SK-N-SH (cell line): ENCODE measurements around the gene RRP15. TPM values are rescaled to one million over a fixed set of nuclear protein-coding genes. Genes with fewer than 3 reads are reported as not detected.

Experiments
- CTCF ChIA-PET: fragments of 300-600, 350-600 bp; formaldehyde crosslinking; extraction: SDS; loops from one replicate; lab custom pipeline; 2021; lab: Yijun Ruan, JAX
- POLR2A ChIA-PET: fragments of 350-600 bp; sonication (Branson Sonifier 250); formaldehyde crosslinking; extraction: SDS; loops from one replicate; lab custom pipeline; 2020; ENCODE audit warnings: antibody characterized with exemption, inconsistent platforms; lab: Yijun Ruan, JAX
- DNase-seq: peaks from one replicate; pipeline ENCODE4 v3.0.0; 2012
- H2AFZ ChIP-seq: fragments of 200-600 bp; sonication (generic); 2 replicates; pipeline ENCODE4 v1.8.1; 2016; ENCODE audit warnings: antibody characterized with exemption, mild to moderate bottlenecking, low read depth
- H3F3A ChIP-seq: fragments of 200-600 bp; sonication (generic); replicated peaks from 2 replicates; pipeline ENCODE3; 2016; ENCODE audit warnings: antibody characterized with exemption, mild to moderate bottlenecking; ENCODE audit not compliant: insufficient read depth
- H3K27ac ChIP-seq, 2 experiments: fragments of 200-500 bp in 1 of 2; fragments of 200-600 bp in 1 of 2; sonication (Bioruptor generic) in 1 of 2; sonication (generic), shearing (Covaris generic) in 1 of 2; 2 replicates each; pipeline versions ENCODE4 v1.5.1 to v1.6.1; 2014 to 2016; ENCODE audit warnings: low read depth in 2 of 2, inconsistent platforms in 1 of 2, low read length in 1 of 2, mild to moderate bottlenecking in 1 of 2, mixed read lengths in 1 of 2
- H3K27me3 ChIP-seq: fragments of 200-600 bp; sonication (generic), shearing (Covaris generic); 2 replicates; pipeline ENCODE4 v1.6.1; 2016; ENCODE audit warnings: mixed run types; ENCODE audit not compliant: insufficient read depth
- H3K36me3 ChIP-seq, 2 experiments: fragments of 200-500 bp in 1 of 2; fragments of 200-600 bp in 1 of 2; sonication (Bioruptor generic) in 1 of 2; sonication (generic) in 1 of 2; replicated peaks in 1 of 2; 2 replicates each; pipeline versions ENCODE3 to v1.5.1; 2014 to 2016; ENCODE audit warnings: low read length in 1 of 2, mild to moderate bottlenecking in 1 of 2; ENCODE audit not compliant: insufficient read depth in 2 of 2, control insufficient read depth in 1 of 2
- H3K4me1 ChIP-seq, 2 experiments: fragments of 200-500 bp in 1 of 2; fragments of 200-600 bp in 1 of 2; sonication (Bioruptor generic) in 1 of 2; sonication (generic), shearing (Covaris generic) in 1 of 2; 2 replicates each; pipeline versions ENCODE4 v1.5.1 to v1.6.1; 2014 to 2016; ENCODE audit warnings: low read depth in 1 of 2, low read length in 1 of 2, mixed run types in 1 of 2; ENCODE audit not compliant: insufficient read depth in 2 of 2, control insufficient read depth in 1 of 2
- H3K4me2 ChIP-seq: fragments of 200-600 bp; sonication (generic), shearing (Covaris generic); 2 replicates; pipeline ENCODE4 v1.6.1; 2017; ENCODE audit warnings: mixed run types
- H3K4me3 ChIP-seq, 2 experiments: fragments of 200-500 bp in 1 of 2; fragments of 200-600 bp in 1 of 2; sonication (Bioruptor generic) in 1 of 2; sonication (generic), shearing (Covaris generic) in 1 of 2; 2 replicates each; pipeline versions ENCODE4 v1.5.1 to v1.8.1; 2014 to 2016; ENCODE audit warnings: low read depth in 2 of 2, inconsistent platforms in 1 of 2, low read length in 1 of 2, mild to moderate bottlenecking in 1 of 2, mixed read lengths in 1 of 2, moderate library complexity in 1 of 2
- H3K79me2 ChIP-seq: fragments of 200-600 bp; sonication (generic); 2 replicates; pipeline ENCODE4 v1.8.1; 2017; ENCODE audit warnings: mild to moderate bottlenecking; ENCODE audit not compliant: insufficient read depth
- H3K9ac ChIP-seq: fragments of 200-600 bp; sonication (generic); 2 replicates; pipeline ENCODE4 v1.6.1; 2017; ENCODE audit warnings: mixed run types
- H3K9me2 ChIP-seq: fragments of 200-600 bp; sonication (generic); 2 replicates; pipeline ENCODE4 v1.6.1; 2017; ENCODE audit warnings: mixed run types
- H3K9me3 ChIP-seq: fragments of 200-600 bp; sonication (generic); 2 replicates; pipeline ENCODE4 v1.6.1; 2017; ENCODE audit warnings: mixed run types, mild to moderate bottlenecking, moderate library complexity
- H4K20me1 ChIP-seq: fragments of 200-600 bp; sonication (generic); 2 replicates; pipeline ENCODE4 v1.6.1; 2017; ENCODE audit warnings: mild to moderate bottlenecking, mixed run types; ENCODE audit not compliant: insufficient read depth
- CTCF ChIP-seq: fragments of 200-600 bp; sonication (generic); IDR thresholded peaks from 2 replicates; pipeline ENCODE4 v1.6.1; 2017; ENCODE audit warnings: antibody characterized with exemption, mild to moderate bottlenecking, moderate library complexity
- EZH2phosphoT487 ChIP-seq: fragments of 200-600 bp; sonication (generic); IDR thresholded peaks from 2 replicates; pipeline ENCODE4 v1.6.1; 2017; ENCODE audit warnings: low read depth, mixed run types, mild to moderate bottlenecking, antibody characterized with exemption, moderate library complexity, borderline replicate concordance
- FOSL2 ChIP-seq: IDR thresholded peaks from 2 replicates; pipeline ENCODE4 v1.4.0; 2012; ENCODE audit warnings: low read depth, mild to moderate bottlenecking, moderate library complexity, borderline replicate concordance
- IRF3 ChIP-seq: fragments of 150-350 bp; IDR thresholded peaks from 2 replicates; pipeline ENCODE4 v1.6.1; 2016; ENCODE audit warnings: mild to moderate bottlenecking, low read depth, low read length
- JUND ChIP-seq: IDR thresholded peaks from 2 replicates; pipeline ENCODE4 v1.4.0; 2012
- MAX ChIP-seq: IDR thresholded peaks from 2 replicates; pipeline ENCODE4 v1.4.0; 2012; ENCODE audit warnings: low read depth
- MEF2A ChIP-seq: IDR thresholded peaks from 2 replicates; pipeline ENCODE4 v1.4.0; 2012; ENCODE audit warnings: low read depth, borderline replicate concordance
- MXI1 ChIP-seq: IDR thresholded peaks from 2 replicates; pipeline ENCODE4 v1.6.1; 2012; ENCODE audit warnings: mild to moderate bottlenecking, low read depth, low read length, improper control_type of control experiment
- NFIC ChIP-seq: IDR thresholded peaks from 2 replicates; pipeline ENCODE4 v1.4.0; 2012; ENCODE audit warnings: borderline replicate concordance
- NRF1 ChIP-seq: IDR thresholded peaks from 2 replicates; pipeline ENCODE4 v1.6.1; 2012; ENCODE audit warnings: low read depth, mild to moderate bottlenecking, low read length
- PBX3 ChIP-seq: IDR thresholded peaks from 2 replicates; pipeline ENCODE4; 2012
- POLR2AphosphoS5 ChIP-seq: IDR thresholded peaks from 2 replicates; pipeline ENCODE4 v1.6.1; 2012; ENCODE audit warnings: low read depth, low read length
- RCOR1 ChIP-seq: fragments of 150-350 bp; IDR thresholded peaks from 2 replicates; pipeline ENCODE4 v1.6.1; 2017; ENCODE audit warnings: antibody characterized with exemption, low read length
- RFX5 ChIP-seq: IDR thresholded peaks from 2 replicates; pipeline ENCODE4 v1.6.1; 2012; ENCODE audit warnings: mild to moderate bottlenecking, improper control_type of control experiment, low read length
- RXRA ChIP-seq: IDR thresholded peaks from 2 replicates; pipeline ENCODE4 v1.4.0; 2012; ENCODE audit warnings: low read depth, mild to moderate bottlenecking, borderline replicate concordance
- SIN3A ChIP-seq: IDR thresholded peaks from 2 replicates; pipeline ENCODE4 v1.6.1; 2012; ENCODE audit warnings: low read depth, mild to moderate bottlenecking, low read length, moderate library complexity, borderline replicate concordance
- SMC3 ChIP-seq: IDR thresholded peaks from 2 replicates; pipeline ENCODE4 v1.6.1; 2012; ENCODE audit warnings: low read depth, low read length, improper control_type of control experiment
- TAF1 ChIP-seq: IDR thresholded peaks from 2 replicates; pipeline ENCODE4 v1.6.1; 2012; ENCODE audit warnings: low read depth, mild to moderate bottlenecking, low read length, moderate library complexity, borderline replicate concordance
- TCF12 ChIP-seq: IDR thresholded peaks from 2 replicates; pipeline ENCODE4 v1.4.0; 2012
- TEAD4 ChIP-seq: IDR thresholded peaks from 2 replicates; pipeline ENCODE4 v1.4.0; 2012; ENCODE audit warnings: mild to moderate bottlenecking, borderline replicate concordance; ENCODE audit not compliant: insufficient read depth
- USF2 ChIP-seq: fragments of 150-350 bp; IDR thresholded peaks from 2 replicates; pipeline ENCODE4 v1.6.1; 2017; ENCODE audit warnings: antibody characterized with exemption, low read length, low read depth, borderline replicate concordance
- YY1 ChIP-seq: IDR thresholded peaks from 2 replicates; pipeline ENCODE4 v1.4.0; 2012; ENCODE audit warnings: low read depth, mild to moderate bottlenecking
- WGBS: methylation state at CpG from one replicate; pipeline ENCODE4 v1.1.6; 2017; ENCODE audit warnings: low lambda C conversion rate; 5-methylcytosine and 5-hydroxymethylcytosine counted together
- polyA plus RNA-seq, 3 experiments: library from polyadenylated mRNA; depleted of rRNA; stranded (reverse); fragments of >200 nt; gene quantifications; 2 replicates each; pipeline ENCODE4 v1.2.3, GENCODE V29; 2012

Gene RRP15
- polyA plus RNA-seq, 1 of the 3 experiments (the other 2 are of a cell fraction) = 2.1 TPM

GRCh38 chr1:218324226-218324580, 39.1 kb downstream of the RRP15 start:
- H2AFZ ChIP-seq = no peak overlapping the region
- POLR2A ChIA-PET = no interaction called here

GRCh38 chr1:218328769-218329168, 43.7 kb downstream of the RRP15 start:
- Histone ChIP-seq H3K9me3 (no peaks in the 10 kb centered on the region), H3K27me3 (no peaks in the 10 kb centered on the region), H3K9ac (no peak overlapping the region), H3F3A (peaks cover 9% of the 10 kb centered on the region), H3K4me1 (peaks cover 0 to 6% of the 10 kb centered on the region in 2 experiments; a peak in 3 of 4 replicates), H3K4me2 (no peak overlapping the region), H4K20me1 (no peaks in the 10 kb centered on the region), H3K4me3 (no peak overlapping the region), H3K27ac (no peak overlapping the region), H3K9me2 (no peaks in the 10 kb centered on the region), H3K36me3 (peaks cover 17 to 24% of the 10 kb centered on the region in 2 experiments), H2AFZ (no peak overlapping the region), H3K79me2 (no peaks in the 10 kb centered on the region)
- DNase-seq = no peak
- ChIA-PET CTCF (interaction anchor here (1.3 to 4.2 kb wide), 10 partner anchors 10 to 1483 kb away, joined by 4 to 32 read pairs (median 12); no protein-coding TSS in a partner anchor), POLR2A (no interaction called here)
- 91% methylated on average over 3 of the region's 3 CpGs for WGBS
- TF ChIP-seq SIN3A (no peak), RXRA (no peak), YY1 (no peak), MXI1 (no peak), EZH2phosphoT487 (no peak), CTCF (no peak), RFX5 (no peak), TEAD4 (no peak), SMC3 (no peak), POLR2AphosphoS5 (no peak), FOSL2 (no peak), NFIC (no peak), JUND (no peak), USF2 (no peak), TCF12 (no peak), IRF3 (no peak)

More at GRCh38 chr1:218324226-218324580, 39.1 kb downstream of the RRP15 start:
- Histone ChIP-seq H4K20me1 (no peaks in the 10 kb centered on the region), H3K36me3 (peaks cover 7 to 29% of the 10 kb centered on the region in 2 experiments), H3K9me3 (no peaks in the 10 kb centered on the region), H3F3A (no peaks in the 10 kb centered on the region), H3K4me3 (no peak overlapping the region), H3K27ac (no peak overlapping the region), H3K79me2 (no peaks in the 10 kb centered on the region), H3K9ac (no peak overlapping the region), H3K4me1 (no peaks in the 10 kb centered on the region; a peak in 1 of 4 replicates), H3K27me3 (no peaks in the 10 kb centered on the region), H3K9me2 (no peaks in the 10 kb centered on the region), H3K4me2 (no peak overlapping the region)
- peak; percentile 6 for DNase-seq
- TF ChIP-seq TEAD4 = no peak
- no peak for TF ChIP-seq PBX3
- no peak for TF ChIP-seq TAF1
- no peak for TF ChIP-seq MAX
- no peak for TF ChIP-seq NRF1
- TF ChIP-seq RCOR1 = no peak
- no peak for TF ChIP-seq SMC3
- no peak for TF ChIP-seq MEF2A
- TF ChIP-seq RFX5 = no peak
- no peak for TF ChIP-seq NFIC
- TF ChIP-seq FOSL2 = no peak
- CTCF ChIA-PET = no interaction called here
- WGBS = 95% methylated on average over 20 of the region's 20 CpGs
